ENCODE measurements around the gene CFAP70.

CFAP70 gene

GRCh38 chr10:73246646-73247508 is 111.8 kb downstream of the CFAP70 start, which contains the start of gene DNAJC9:
Gene DNAJC9, minus strand, starts transcription at chr10:73247255. Its CDS starts 66 bp downstream, at chr10:73247189.
- Histone ChIP-seq H3K36me3 (ENCODE audit: control insufficient read depth, insufficient read depth, low read length) (peaks cover 11% of the 10 kb centered on the region), H3K4me3 (ENCODE audit: low read length) (peak within 1 kb of the TSS; percentile 95), H3K27ac (ENCODE audit: low read depth, low read length) (peak within 1 kb of the TSS; percentile 63), H3K9ac (ENCODE audit: low read length) (peak within 1 kb of the TSS; percentile 68), H3K4me1 (ENCODE audit: control insufficient read depth, insufficient read depth, low read length) (peaks cover 13% of the 10 kb centered on the region), H3K27me3 (ENCODE audit: control insufficient read depth, insufficient read depth, low read length) (no peaks in the 10 kb centered on the region)

GRCh38 chr10:73246322-73246645 is 112.4 kb downstream of the CFAP70 start:
- H3K4me1 ChIP-seq (ENCODE audit: control insufficient read depth, insufficient read depth, low read length) = peaks cover 8% of the 10 kb centered on the region
- no peaks in the 10 kb centered on the region for H3K27me3 ChIP-seq (ENCODE audit: control insufficient read depth, insufficient read depth, low read length)
- peak overlapping the region; percentile 68 for H3K9ac ChIP-seq (ENCODE audit: low read length)
- H3K27ac ChIP-seq (ENCODE audit: low read depth, low read length) = peak overlapping the region; percentile 63
- H3K4me3 ChIP-seq (ENCODE audit: low read length) = peak overlapping the region; percentile 95
- peaks cover 11% of the 10 kb centered on the region for H3K36me3 ChIP-seq (ENCODE audit: control insufficient read depth, insufficient read depth, low read length)

- Histone ChIP-seq H3K9ac (ENCODE audit: low read length) (no peak overlapping the region), H3K27ac (ENCODE audit: low read depth, low read length) (no peak overlapping the region), H3K27me3 (ENCODE audit: control insufficient read depth, insufficient read depth, low read length) (no peaks in the 10 kb centered on the region), H3K4me1 (ENCODE audit: control insufficient read depth, insufficient read depth, low read length) (peaks cover 8% of the 10 kb centered on the region), H3K36me3 (ENCODE audit: control insufficient read depth, insufficient read depth, low read length) (peaks cover 11% of the 10 kb centered on the region), H3K4me3 (ENCODE audit: low read length) (no peak overlapping the region)
Measured at GRCh38 chr10:73244866-73245477, 113.7 kb downstream of the CFAP70 start.

- no peak overlapping the region for H3K9ac ChIP-seq (ENCODE audit: low read length)
- H3K4me1 ChIP-seq (ENCODE audit: control insufficient read depth, insufficient read depth, low read length) = no peaks in the 10 kb centered on the region
- H3K27ac ChIP-seq (ENCODE audit: low read depth, low read length) = no peak overlapping the region
- peaks cover 11% of the 10 kb centered on the region for H3K36me3 ChIP-seq (ENCODE audit: control insufficient read depth, insufficient read depth, low read length)
- no peaks in the 10 kb centered on the region for H3K27me3 ChIP-seq (ENCODE audit: control insufficient read depth, insufficient read depth, low read length)
- no peak overlapping the region for H3K4me3 ChIP-seq (ENCODE audit: low read length)
Measured at GRCh38 chr10:73239908-73240307, 118.8 kb downstream of the CFAP70 start.

GRCh38 chr10:73238990-73239566 is 119.6 kb downstream of the CFAP70 start:
- no peak overlapping the region for H3K27ac ChIP-seq (ENCODE audit: low read depth, low read length)
- H3K36me3 ChIP-seq (ENCODE audit: control insufficient read depth, insufficient read depth, low read length) = peaks cover 8% of the 10 kb centered on the region
- H3K9ac ChIP-seq (ENCODE audit: low read length) = no peak overlapping the region
- H3K4me1 ChIP-seq (ENCODE audit: control insufficient read depth, insufficient read depth, low read length) = no peaks in the 10 kb centered on the region
- H3K4me3 ChIP-seq (ENCODE audit: low read length) = no peak overlapping the region
- no peaks in the 10 kb centered on the region for H3K27me3 ChIP-seq (ENCODE audit: control insufficient read depth, insufficient read depth, low read length)

GRCh38 chr10:73234695-73235094 is 124.0 kb downstream of the CFAP70 start:
- Histone ChIP-seq H3K27ac (ENCODE audit: low read depth, low read length) (no peak overlapping the region), H3K36me3 (ENCODE audit: control insufficient read depth, insufficient read depth, low read length) (peaks cover 7% of the 10 kb centered on the region), H3K9ac (ENCODE audit: low read length) (no peak overlapping the region)

GRCh38 chr10:73233883-73234282 is 124.8 kb downstream of the CFAP70 start:
- Histone ChIP-seq H3K27ac (ENCODE audit: low read depth, low read length) (no peak overlapping the region), H3K4me1 (ENCODE audit: control insufficient read depth, insufficient read depth, low read length) (no peaks in the 10 kb centered on the region), H3K36me3 (ENCODE audit: control insufficient read depth, insufficient read depth, low read length) (peaks cover 7% of the 10 kb centered on the region), H3K27me3 (ENCODE audit: control insufficient read depth, insufficient read depth, low read length) (no peaks in the 10 kb centered on the region), H3K4me3 (ENCODE audit: low read length) (no peak overlapping the region), H3K9ac (ENCODE audit: low read length) (no peak overlapping the region)

More at GRCh38 chr10:73234695-73235094, 124.0 kb downstream of the CFAP70 start:
- H3K4me1 ChIP-seq (ENCODE audit: control insufficient read depth, insufficient read depth, low read length) = no peaks in the 10 kb centered on the region
- no peaks in the 10 kb centered on the region for H3K27me3 ChIP-seq (ENCODE audit: control insufficient read depth, insufficient read depth, low read length)
- no peak overlapping the region for H3K4me3 ChIP-seq (ENCODE audit: low read length)

- Histone ChIP-seq H3K4me3 (ENCODE audit: low read length) (no peak overlapping the region), H3K27me3 (ENCODE audit: control insufficient read depth, insufficient read depth, low read length) (no peaks in the 10 kb centered on the region), H3K9ac (ENCODE audit: low read length) (no peak overlapping the region), H3K27ac (ENCODE audit: low read depth, low read length) (no peak overlapping the region), H3K36me3 (ENCODE audit: control insufficient read depth, insufficient read depth, low read length) (peaks cover 7% of the 10 kb centered on the region), H3K4me1 (ENCODE audit: control insufficient read depth, insufficient read depth, low read length) (no peaks in the 10 kb centered on the region)
Measured at GRCh38 chr10:73232887-73233286, 125.8 kb downstream of the CFAP70 start.

- Histone ChIP-seq H3K4me3 (ENCODE audit: low read length) (no peak overlapping the region), H3K36me3 (ENCODE audit: control insufficient read depth, insufficient read depth, low read length) (peaks cover 7% of the 10 kb centered on the region), H3K27me3 (ENCODE audit: control insufficient read depth, insufficient read depth, low read length) (no peaks in the 10 kb centered on the region), H3K9ac (ENCODE audit: low read length) (no peak overlapping the region), H3K27ac (ENCODE audit: low read depth, low read length) (no peak overlapping the region), H3K4me1 (ENCODE audit: control insufficient read depth, insufficient read depth, low read length) (no peaks in the 10 kb centered on the region)
Measured at GRCh38 chr10:73229567-73229966, 129.1 kb downstream of the CFAP70 start.

- Histone ChIP-seq H3K36me3 (ENCODE audit: control insufficient read depth, insufficient read depth, low read length) (peaks cover 7% of the 10 kb centered on the region), H3K27ac (ENCODE audit: low read depth, low read length) (no peak overlapping the region), H3K4me3 (ENCODE audit: low read length) (no peak overlapping the region), H3K9ac (ENCODE audit: low read length) (no peak overlapping the region), H3K27me3 (ENCODE audit: control insufficient read depth, insufficient read depth, low read length) (no peaks in the 10 kb centered on the region), H3K4me1 (ENCODE audit: control insufficient read depth, insufficient read depth, low read length) (no peaks in the 10 kb centered on the region)
Measured at GRCh38 chr10:73228247-73228646, 130.4 kb downstream of the CFAP70 start.

GRCh38 chr10:73226663-73227062 is 132.0 kb downstream of the CFAP70 start:
- Histone ChIP-seq H3K27me3 (ENCODE audit: control insufficient read depth, insufficient read depth, low read length) (no peaks in the 10 kb centered on the region), H3K4me1 (ENCODE audit: control insufficient read depth, insufficient read depth, low read length) (no peaks in the 10 kb centered on the region), H3K9ac (ENCODE audit: low read length) (no peak overlapping the region), H3K36me3 (ENCODE audit: control insufficient read depth, insufficient read depth, low read length) (peaks cover 5% of the 10 kb centered on the region), H3K4me3 (ENCODE audit: low read length) (no peak overlapping the region), H3K27ac (ENCODE audit: low read depth, low read length) (no peak overlapping the region)

- Histone ChIP-seq H3K36me3 (ENCODE audit: control insufficient read depth, insufficient read depth, low read length) (peaks cover 5% of the 10 kb centered on the region), H3K27ac (ENCODE audit: low read depth, low read length) (no peak overlapping the region), H3K4me3 (ENCODE audit: low read length) (no peak overlapping the region), H3K4me1 (ENCODE audit: control insufficient read depth, insufficient read depth, low read length) (no peaks in the 10 kb centered on the region), H3K9ac (ENCODE audit: low read length) (no peak overlapping the region), H3K27me3 (ENCODE audit: control insufficient read depth, insufficient read depth, low read length) (no peaks in the 10 kb centered on the region)
Measured at GRCh38 chr10:73225518-73225917, 133.1 kb downstream of the CFAP70 start.

Measured in rectal smooth muscle tissue (tissue), 1 donor.